ENCODE data around the gene DUSP22. TPM values are rescaled to one million over a fixed set of nuclear protein-coding genes. Genes with fewer than 3 reads are reported as not detected.

DUSP22 gene
- total and polyA plus RNA-seq, 2 experiments from 2014 or later = 12.8 to 36.8 TPM

DNA sequence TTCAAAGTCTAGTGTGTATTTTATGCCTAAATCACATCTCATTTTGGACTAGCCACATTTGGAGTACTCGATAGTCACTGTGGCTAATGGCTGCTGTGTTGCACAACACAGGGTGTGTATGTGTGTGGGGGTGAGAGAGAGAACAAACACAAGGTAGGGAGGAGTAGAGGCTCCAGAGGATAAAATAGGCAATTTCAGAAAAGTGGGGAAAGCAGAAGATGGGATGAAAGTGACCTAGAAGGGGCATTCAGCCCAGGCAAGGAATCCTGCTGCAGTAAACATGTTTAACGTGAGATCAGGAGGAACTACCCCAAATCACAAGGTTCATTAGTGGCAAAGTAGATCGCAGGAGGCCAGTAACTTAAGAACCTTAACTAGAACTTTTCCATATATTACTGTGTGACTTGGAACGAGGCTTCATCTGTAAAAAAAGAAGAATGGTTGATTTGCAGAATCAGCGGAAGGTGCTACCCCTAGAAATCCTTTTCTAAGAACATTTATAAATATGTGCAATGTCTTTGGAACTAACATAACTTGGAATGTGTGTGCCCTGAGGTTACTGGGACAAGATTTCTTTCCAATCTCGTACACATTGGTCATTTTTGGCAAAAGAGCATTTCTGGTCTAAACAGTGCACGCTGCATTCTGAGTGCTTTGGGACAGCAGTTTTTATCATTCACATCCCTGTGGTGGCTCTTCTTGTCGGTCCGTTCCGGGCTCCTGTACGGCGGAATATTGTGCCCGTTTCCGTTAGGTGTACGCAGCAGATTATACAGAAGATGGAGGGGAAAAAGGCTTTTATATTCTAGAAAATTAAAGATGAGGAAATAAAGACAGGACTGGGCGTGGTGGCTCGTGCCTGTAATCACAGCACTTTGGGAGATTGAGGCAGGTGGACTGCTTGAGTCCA is 2.6 kb downstream of the DUSP22 start:
- ATAC-seq (no peak), DNase-seq (ENCODE audit: low spot score) (no peak)
- H3K27ac Mint-ChIP-seq = no peak overlapping the region
- peaks cover 4% of the 10 kb centered on the region; the same call in 1 of the 2 replicates for H3K27me3 ChIP-seq (ENCODE audit: insufficient read depth)
- peaks cover 38% of the 10 kb centered on the region for H3K4me1 ChIP-seq (ENCODE audit: insufficient read depth)
- H3K4me3 Mint-ChIP-seq = no peak overlapping the region
- H3K4me2 ChIP-seq = no peak overlapping the region
- H3K9me3 Mint-ChIP-seq = peaks cover 47% of the 10 kb centered on the region
- peaks cover 6% of the 10 kb centered on the region; the same call in 1 of the 2 replicates for H3F3A ChIP-seq (replicated peaks; ENCODE audit: low read depth)
- H3K4me3 ChIP-seq = no peak overlapping the region
- no peak overlapping the region for H3K27ac ChIP-seq (ENCODE audit: low read depth)
- H3K36me3 ChIP-seq (ENCODE audit: insufficient read depth) = peaks cover 11% of the 10 kb centered on the region; the same call in 1 of the 2 replicates
- peaks cover 14% of the 10 kb centered on the region for H3K36me3 Mint-ChIP-seq (ENCODE audit: low read depth)
- peaks cover 9% of the 10 kb centered on the region for H3K9me2 ChIP-seq (ENCODE audit: insufficient read depth)
- peaks cover 57% of the 10 kb centered on the region for H3K79me2 ChIP-seq (replicated peaks; ENCODE audit: insufficient read depth)
- H3K27me3 Mint-ChIP-seq (ENCODE audit: insufficient read depth, low read depth, poor library complexity) = peaks cover 8% of the 10 kb centered on the region
- H3K4me1 Mint-ChIP-seq = peaks cover 38% of the 10 kb centered on the region
- peaks cover 11% of the 10 kb centered on the region; the same call in 1 of the 2 replicates for H4K20me1 ChIP-seq (replicated peaks; ENCODE audit: insufficient read depth)
- H2AFZ ChIP-seq = no peak overlapping the region
- TF ChIP-seq EZH2 (IDR thresholded peaks at IDR 0.05; ENCODE audit: low read depth, unreplicated experiment) (no peak), EZH2phosphoT487 (IDR thresholded peaks at IDR 0.05; ENCODE audit: unreplicated experiment) (no peak), ZNF114 (CRISPR knock-in tag; IDR thresholded peaks at IDR 0.05) (no peak), CREB1 (CRISPR knock-in tag; IDR thresholded peaks at IDR 0.05; ENCODE audit: low read depth) (no peak), JUNB (IDR thresholded peaks at IDR 0.05; ENCODE audit: unreplicated experiment) (no peak), POLR2AphosphoS5 (IDR thresholded peaks at IDR 0.05; ENCODE audit: low read depth) (no peak), ETS1 (IDR thresholded peaks at IDR 0.05) (no peak), NANOG (IDR thresholded peaks at IDR 0.05; ENCODE audit: borderline replicate concordance) (no peak), ZNF331 (CRISPR knock-in tag; IDR thresholded peaks at IDR 0.05; ENCODE audit: low read depth) (no peak), STAT1 (IDR thresholded peaks at IDR 0.05; ENCODE audit: unreplicated experiment) (no peak)
- TF ChIP-seq, protein P1, sequence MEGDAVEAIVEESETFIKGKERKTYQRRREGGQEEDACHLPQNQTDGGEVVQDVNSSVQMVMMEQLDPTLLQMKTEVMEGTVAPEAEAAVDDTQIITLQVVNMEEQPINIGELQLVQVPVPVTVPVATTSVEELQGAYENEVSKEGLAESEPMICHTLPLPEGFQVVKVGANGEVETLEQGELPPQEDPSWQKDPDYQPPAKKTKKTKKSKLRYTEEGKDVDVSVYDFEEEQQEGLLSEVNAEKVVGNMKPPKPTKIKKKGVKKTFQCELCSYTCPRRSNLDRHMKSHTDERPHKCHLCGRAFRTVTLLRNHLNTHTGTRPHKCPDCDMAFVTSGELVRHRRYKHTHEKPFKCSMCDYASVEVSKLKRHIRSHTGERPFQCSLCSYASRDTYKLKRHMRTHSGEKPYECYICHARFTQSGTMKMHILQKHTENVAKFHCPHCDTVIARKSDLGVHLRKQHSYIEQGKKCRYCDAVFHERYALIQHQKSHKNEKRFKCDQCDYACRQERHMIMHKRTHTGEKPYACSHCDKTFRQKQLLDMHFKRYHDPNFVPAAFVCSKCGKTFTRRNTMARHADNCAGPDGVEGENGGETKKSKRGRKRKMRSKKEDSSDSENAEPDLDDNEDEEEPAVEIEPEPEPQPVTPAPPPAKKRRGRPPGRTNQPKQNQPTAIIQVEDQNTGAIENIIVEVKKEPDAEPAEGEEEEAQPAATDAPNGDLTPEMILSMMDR (conservative IDR thresholded peaks at IDR 0.05; ENCODE audit: low read depth in 2 of 2) = no peak
